ENCODE measurements around the gene ZDHHC1. TPM values are rescaled to one million over a fixed set of nuclear protein-coding genes. Genes with fewer than 3 reads are reported as not detected.

ZDHHC1 gene
- total and polyA plus RNA-seq, 2 of the 13 experiments (the other 11 are each of a cell fraction or from before 2014, with no cell fraction given) = 0.51 to 1.1 TPM

GRCh38 chr16:67415872-67416793 is at the start of gene ZDHHC1 (continued):
- TF ChIP-seq FOXP1 (IDR thresholded peaks at IDR 0.05) (no peak), FOXP1 (CRISPR knock-in tag; IDR thresholded peaks at IDR 0.05) (no peak), CHCHD3 (CRISPR knock-in tag; IDR thresholded peaks at IDR 0.05) (no peak), ZNF205 (CRISPR knock-in tag; IDR thresholded peaks at IDR 0.05) (peak; percentile 20; the same call in 1 of the 2 replicates), GATAD1 (CRISPR knock-in tag; IDR thresholded peaks at IDR 0.05) (peak; percentile 60; the same call in 1 of the 2 replicates), ZNF543 (CRISPR knock-in tag; IDR thresholded peaks at IDR 0.05) (no peak; the same call in 1 of the 2 replicates)
- TF ChIP-seq, protein P1, sequence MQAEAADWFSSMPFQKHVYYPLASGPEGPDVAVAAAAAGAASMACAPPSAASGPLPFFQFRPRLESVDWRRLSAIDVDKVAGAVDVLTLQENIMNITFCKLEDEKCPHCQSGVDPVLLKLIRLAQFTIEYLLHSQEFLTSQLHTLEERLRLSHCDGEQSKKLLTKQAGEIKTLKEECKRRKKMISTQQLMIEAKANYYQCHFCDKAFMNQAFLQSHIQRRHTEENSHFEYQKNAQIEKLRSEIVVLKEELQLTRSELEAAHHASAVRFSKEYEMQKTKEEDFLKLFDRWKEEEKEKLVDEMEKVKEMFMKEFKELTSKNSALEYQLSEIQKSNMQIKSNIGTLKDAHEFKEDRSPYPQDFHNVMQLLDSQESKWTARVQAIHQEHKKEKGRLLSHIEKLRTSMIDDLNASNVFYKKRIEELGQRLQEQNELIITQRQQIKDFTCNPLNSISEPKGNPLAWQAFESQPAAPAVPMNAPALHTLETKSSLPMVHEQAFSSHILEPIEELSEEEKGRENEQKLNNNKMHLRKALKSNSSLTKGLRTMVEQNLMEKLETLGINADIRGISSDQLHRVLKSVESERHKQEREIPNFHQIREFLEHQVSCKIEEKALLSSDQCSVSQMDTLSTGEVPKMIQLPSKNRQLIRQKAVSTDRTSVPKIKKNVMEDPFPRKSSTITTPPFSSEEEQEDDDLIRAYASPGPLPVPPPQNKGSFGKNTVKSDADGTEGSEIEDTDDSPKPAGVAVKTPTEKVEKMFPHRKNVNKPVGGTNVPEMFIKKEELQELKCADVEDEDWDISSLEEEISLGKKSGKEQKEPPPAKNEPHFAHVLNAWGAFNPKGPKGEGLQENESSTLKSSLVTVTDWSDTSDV (CRISPR knock-in tag; IDR thresholded peaks at IDR 0.05) = no peak; the same call in 1 of the 2 replicates
- TF ChIP-seq, protein P2, sequence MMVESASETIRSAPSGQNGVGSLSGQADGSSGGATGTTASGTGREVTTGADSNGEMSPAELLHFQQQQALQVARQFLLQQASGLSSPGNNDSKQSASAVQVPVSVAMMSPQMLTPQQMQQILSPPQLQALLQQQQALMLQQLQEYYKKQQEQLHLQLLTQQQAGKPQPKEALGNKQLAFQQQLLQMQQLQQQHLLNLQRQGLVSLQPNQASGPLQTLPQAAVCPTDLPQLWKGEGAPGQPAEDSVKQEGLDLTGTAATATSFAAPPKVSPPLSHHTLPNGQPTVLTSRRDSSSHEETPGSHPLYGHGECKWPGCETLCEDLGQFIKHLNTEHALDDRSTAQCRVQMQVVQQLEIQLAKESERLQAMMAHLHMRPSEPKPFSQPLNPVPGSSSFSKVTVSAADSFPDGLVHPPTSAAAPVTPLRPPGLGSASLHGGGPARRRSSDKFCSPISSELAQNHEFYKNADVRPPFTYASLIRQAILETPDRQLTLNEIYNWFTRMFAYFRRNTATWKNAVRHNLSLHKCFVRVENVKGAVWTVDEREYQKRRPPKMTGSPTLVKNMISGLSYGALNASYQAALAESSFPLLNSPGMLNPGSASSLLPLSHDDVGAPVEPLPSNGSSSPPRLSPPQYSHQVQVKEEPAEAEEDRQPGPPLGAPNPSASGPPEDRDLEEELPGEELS (CRISPR knock-in tag; IDR thresholded peaks at IDR 0.05) = 0 out of 2 replicates have a peak, but pooled peaks have one; percentile 15
- TF ChIP-seq, protein P3, sequence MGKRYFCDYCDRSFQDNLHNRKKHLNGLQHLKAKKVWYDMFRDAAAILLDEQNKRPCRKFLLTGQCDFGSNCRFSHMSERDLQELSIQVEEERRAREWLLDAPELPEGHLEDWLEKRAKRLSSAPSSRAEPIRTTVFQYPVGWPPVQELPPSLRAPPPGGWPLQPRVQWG (CRISPR knock-in tag; IDR thresholded peaks at IDR 0.05; ENCODE audit: borderline replicate concordance, low read depth) = no peak
- TF ChIP-seq, protein P4, sequence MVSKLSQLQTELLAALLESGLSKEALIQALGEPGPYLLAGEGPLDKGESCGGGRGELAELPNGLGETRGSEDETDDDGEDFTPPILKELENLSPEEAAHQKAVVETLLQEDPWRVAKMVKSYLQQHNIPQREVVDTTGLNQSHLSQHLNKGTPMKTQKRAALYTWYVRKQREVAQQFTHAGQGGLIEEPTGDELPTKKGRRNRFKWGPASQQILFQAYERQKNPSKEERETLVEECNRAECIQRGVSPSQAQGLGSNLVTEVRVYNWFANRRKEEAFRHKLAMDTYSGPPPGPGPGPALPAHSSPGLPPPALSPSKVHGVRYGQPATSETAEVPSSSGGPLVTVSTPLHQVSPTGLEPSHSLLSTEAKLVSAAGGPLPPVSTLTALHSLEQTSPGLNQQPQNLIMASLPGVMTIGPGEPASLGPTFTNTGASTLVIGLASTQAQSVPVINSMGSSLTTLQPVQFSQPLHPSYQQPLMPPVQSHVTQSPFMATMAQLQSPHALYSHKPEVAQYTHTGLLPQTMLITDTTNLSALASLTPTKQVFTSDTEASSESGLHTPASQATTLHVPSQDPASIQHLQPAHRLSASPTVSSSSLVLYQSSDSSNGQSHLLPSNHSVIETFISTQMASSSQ (IDR thresholded peaks at IDR 0.05; ENCODE audit: low read depth) = no peak
- TF ChIP-seq, protein P4 (CRISPR knock-in tag; IDR thresholded peaks at IDR 0.05; ENCODE audit: borderline replicate concordance) = 0 out of 2 replicates have a peak, but pooled peaks have one; percentile 20
- TF ChIP-seq, protein P5, sequence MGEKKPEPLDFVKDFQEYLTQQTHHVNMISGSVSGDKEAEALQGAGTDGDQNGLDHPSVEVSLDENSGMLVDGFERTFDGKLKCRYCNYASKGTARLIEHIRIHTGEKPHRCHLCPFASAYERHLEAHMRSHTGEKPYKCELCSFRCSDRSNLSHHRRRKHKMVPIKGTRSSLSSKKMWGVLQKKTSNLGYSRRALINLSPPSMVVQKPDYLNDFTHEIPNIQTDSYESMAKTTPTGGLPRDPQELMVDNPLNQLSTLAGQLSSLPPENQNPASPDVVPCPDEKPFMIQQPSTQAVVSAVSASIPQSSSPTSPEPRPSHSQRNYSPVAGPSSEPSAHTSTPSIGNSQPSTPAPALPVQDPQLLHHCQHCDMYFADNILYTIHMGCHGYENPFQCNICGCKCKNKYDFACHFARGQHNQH (CRISPR knock-in tag; IDR thresholded peaks at IDR 0.05) = peak; percentile 21; the same call in 1 of the 2 replicates
- TF ChIP-seq, protein P6, sequence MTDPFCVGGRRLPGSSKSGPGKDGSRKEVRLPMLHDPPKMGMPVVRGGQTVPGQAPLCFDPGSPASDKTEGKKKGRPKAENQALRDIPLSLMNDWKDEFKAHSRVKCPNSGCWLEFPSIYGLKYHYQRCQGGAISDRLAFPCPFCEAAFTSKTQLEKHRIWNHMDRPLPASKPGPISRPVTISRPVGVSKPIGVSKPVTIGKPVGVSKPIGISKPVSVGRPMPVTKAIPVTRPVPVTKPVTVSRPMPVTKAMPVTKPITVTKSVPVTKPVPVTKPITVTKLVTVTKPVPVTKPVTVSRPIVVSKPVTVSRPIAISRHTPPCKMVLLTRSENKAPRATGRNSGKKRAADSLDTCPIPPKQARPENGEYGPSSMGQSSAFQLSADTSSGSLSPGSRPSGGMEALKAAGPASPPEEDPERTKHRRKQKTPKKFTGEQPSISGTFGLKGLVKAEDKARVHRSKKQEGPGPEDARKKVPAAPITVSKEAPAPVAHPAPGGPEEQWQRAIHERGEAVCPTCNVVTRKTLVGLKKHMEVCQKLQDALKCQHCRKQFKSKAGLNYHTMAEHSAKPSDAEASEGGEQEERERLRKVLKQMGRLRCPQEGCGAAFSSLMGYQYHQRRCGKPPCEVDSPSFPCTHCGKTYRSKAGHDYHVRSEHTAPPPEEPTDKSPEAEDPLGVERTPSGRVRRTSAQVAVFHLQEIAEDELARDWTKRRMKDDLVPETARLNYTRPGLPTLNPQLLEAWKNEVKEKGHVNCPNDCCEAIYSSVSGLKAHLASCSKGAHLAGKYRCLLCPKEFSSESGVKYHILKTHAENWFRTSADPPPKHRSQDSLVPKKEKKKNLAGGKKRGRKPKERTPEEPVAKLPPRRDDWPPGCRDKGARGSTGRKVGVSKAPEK (CRISPR knock-in tag; IDR thresholded peaks at IDR 0.05; ENCODE audit: borderline replicate concordance) = no peak

Data from HepG2 (cell line).